Loucy (cell line): ENCODE data around the gene ACSF3.

Experiments
- H2AFZ ChIP-seq: fragments of 200-600 bp; sonication (generic); 2 replicates; pipeline ENCODE4 v1.6.0; 2016; ENCODE audit warnings: antibody characterized with exemption, mild to moderate bottlenecking, low read length, moderate library complexity
- H3F3A ChIP-seq: fragments of 200-600 bp; 2 replicates; pipeline ENCODE4 v1.6.0; 2016; ENCODE audit warnings: antibody characterized with exemption, low read depth, mild to moderate bottlenecking
- H3K27me3 ChIP-seq: fragments of 200-600 bp; sonication (generic); 2 replicates; pipeline ENCODE4 v1.6.1; 2014; ENCODE audit warnings: low read length, mild to moderate bottlenecking; ENCODE audit not compliant: insufficient read depth, poor library complexity, severe bottlenecking
- H3K36me3 ChIP-seq: fragments of 200-600 bp; sonication (generic); 2 replicates; pipeline ENCODE4 v1.6.1; 2016; ENCODE audit warnings: low read length; ENCODE audit not compliant: insufficient read depth
- H3K4me1 ChIP-seq: fragments of 200-600 bp; sonication (generic); 2 replicates; pipeline ENCODE4 v1.5.1; 2014; ENCODE audit warnings: low read length, mild to moderate bottlenecking; ENCODE audit not compliant: insufficient read depth, poor library complexity, severe bottlenecking
- H3K4me2 ChIP-seq: fragments of 200-600 bp; sonication (generic); 2 replicates; pipeline ENCODE4 v1.6.0; 2014; ENCODE audit warnings: antibody characterized with exemption, low read length, low read depth, mild to moderate bottlenecking; ENCODE audit not compliant: poor library complexity, severe bottlenecking
- H3K4me3 ChIP-seq: fragments of 200-600 bp; sonication (generic); 2 replicates; pipeline ENCODE4 v1.5.1; 2014; ENCODE audit warnings: low read length, mild to moderate bottlenecking, mixed read lengths; ENCODE audit not compliant: poor library complexity, severe bottlenecking
- H3K79me2 ChIP-seq: fragments of 200-600 bp; sonication (generic); 2 replicates; pipeline ENCODE4 v1.6.1; 2014; ENCODE audit warnings: low read length; ENCODE audit not compliant: insufficient read depth
- H3K9ac ChIP-seq: fragments of 200-600 bp; sonication (generic); 2 replicates; pipeline ENCODE4 v1.6.0; 2014; ENCODE audit warnings: mild to moderate bottlenecking, low read depth, low read length, moderate library complexity; ENCODE audit not compliant: poor library complexity, severe bottlenecking
- H3K9me2 ChIP-seq: fragments of 200-600 bp; sonication (generic); replicated peaks from 2 replicates; pipeline ENCODE4 v1.6.1; 2016; ENCODE audit warnings: low read depth, low read length, mixed read lengths
- H3K9me3 ChIP-seq: fragments of 200-600 bp; sonication (generic); 2 replicates; pipeline ENCODE4 v1.6.1; 2014; ENCODE audit warnings: mild to moderate bottlenecking, antibody characterized with exemption, low read length, low read depth; ENCODE audit not compliant: insufficient read depth
- H4K20me1 ChIP-seq: fragments of 200-600 bp; sonication (generic); 2 replicates; pipeline ENCODE4 v1.6.0; 2014; ENCODE audit warnings: antibody characterized with exemption, low read length, mild to moderate bottlenecking; ENCODE audit not compliant: insufficient read depth, poor library complexity, severe bottlenecking
- CTCF ChIP-seq: fragments of 200-600 bp; sonication (generic); conservative IDR thresholded peaks from 2 replicates; pipeline ENCODE4 v1.5.1; 2014; ENCODE audit warnings: mild to moderate bottlenecking, antibody characterized with exemption, low read length
- EZH2phosphoT487 ChIP-seq: fragments of 200-600 bp; IDR thresholded peaks from 2 replicates; pipeline ENCODE4 v1.6.1; 2018; ENCODE audit warnings: antibody characterized with exemption, mild to moderate bottlenecking, moderate library complexity, borderline replicate concordance

ACSF3 gene

DNA sequence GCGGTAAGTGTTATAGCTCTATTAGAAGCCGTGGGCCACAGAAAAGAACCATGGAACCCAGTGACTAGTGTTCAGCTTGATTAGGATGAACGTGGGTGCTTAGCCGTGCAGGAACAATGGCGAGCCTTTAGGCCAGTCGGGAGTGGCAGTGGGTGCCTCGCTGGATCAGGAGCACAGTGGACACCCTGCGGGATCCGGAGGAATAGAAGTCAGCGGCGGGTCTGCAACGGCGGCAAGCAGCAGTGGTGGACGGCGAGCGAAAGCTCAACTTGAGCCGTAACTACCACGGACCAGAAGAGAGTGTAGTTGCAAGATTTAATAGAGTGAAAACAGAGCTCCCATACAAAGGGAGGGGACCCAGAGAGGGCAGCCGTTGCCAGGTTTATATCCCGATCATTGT is 40.6 kb downstream of the ACSF3 start:
- TF ChIP-seq CTCF (no peak), EZH2phosphoT487 (no peak)
- Histone ChIP-seq H3K79me2 (no peaks in the 10 kb centered on the region), H3K4me3 (no peak overlapping the region), H3K4me2 (no peak overlapping the region), H3K9ac (no peak overlapping the region), H2AFZ (no peak overlapping the region), H3K36me3 (no peaks in the 10 kb centered on the region; the same call in 1 of the 2 replicates), H3K27me3 (no peaks in the 10 kb centered on the region), H3K9me3 (no peaks in the 10 kb centered on the region), H3K9me2 (no peaks in the 10 kb centered on the region), H3F3A (no peaks in the 10 kb centered on the region), H3K4me1 (no peaks in the 10 kb centered on the region), H4K20me1 (no peaks in the 10 kb centered on the region)

- Histone ChIP-seq H3F3A (no peaks in the 10 kb centered on the region), H3K79me2 (no peaks in the 10 kb centered on the region), H3K4me3 (no peak overlapping the region), H2AFZ (no peak overlapping the region), H4K20me1 (no peaks in the 10 kb centered on the region), H3K9me2 (no peaks in the 10 kb centered on the region), H3K36me3 (no peaks in the 10 kb centered on the region; the same call in 1 of the 2 replicates), H3K9me3 (no peaks in the 10 kb centered on the region), H3K4me2 (no peak overlapping the region), H3K4me1 (no peaks in the 10 kb centered on the region), H3K9ac (no peak overlapping the region), H3K27me3 (no peaks in the 10 kb centered on the region)
- TF ChIP-seq EZH2phosphoT487, result no peak
- no peak for TF ChIP-seq CTCF
These were observed 41.5 kb downstream of the ACSF3 start for GRCh38 chr16:89135166-89135565.

DNA sequence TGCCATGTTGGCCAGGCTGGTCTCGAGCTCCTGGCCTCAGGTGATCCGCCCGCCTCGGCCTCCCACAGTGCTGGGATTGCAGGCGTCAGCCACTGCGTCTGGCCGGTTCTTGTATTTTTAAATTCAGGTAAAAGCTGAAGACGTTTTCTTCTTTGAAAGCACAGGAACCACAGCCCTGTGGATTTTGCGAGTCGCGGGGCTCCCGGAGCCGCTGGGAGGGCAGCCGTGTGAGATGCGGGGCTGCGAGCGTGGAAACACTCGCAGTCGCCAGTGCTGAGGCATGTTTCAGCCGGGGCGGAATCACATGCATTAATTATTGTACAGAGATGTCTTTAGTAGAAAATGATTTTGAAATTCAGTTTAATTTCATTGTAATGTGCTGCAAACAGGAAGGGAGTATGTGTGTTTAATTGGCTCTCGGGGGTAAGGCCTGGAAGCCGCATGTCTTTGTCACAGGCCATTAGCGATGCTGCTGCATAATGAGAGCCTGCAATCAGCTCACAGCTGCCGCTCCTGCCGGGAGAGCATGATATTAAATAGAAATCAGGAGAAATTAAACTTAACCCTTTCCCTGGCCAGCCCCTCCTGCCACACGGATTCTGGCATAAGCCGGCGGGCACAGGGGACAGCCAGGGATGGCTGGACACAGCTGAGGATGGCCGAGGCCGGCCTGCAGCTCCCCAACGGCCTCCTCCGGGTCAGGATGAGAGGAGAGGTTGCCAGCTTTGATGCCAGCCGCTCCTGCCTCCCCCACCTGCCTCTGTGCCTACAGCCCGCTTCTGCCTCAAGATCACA is 42.5 kb downstream of the ACSF3 start:
- Histone ChIP-seq H3K79me2 (no peaks in the 10 kb centered on the region), H3K9me2 (no peaks in the 10 kb centered on the region), H3K9me3 (no peaks in the 10 kb centered on the region), H3K9ac (no peak overlapping the region), H3K4me2 (no peak overlapping the region), H3F3A (no peaks in the 10 kb centered on the region), H2AFZ (no peak overlapping the region), H4K20me1 (no peaks in the 10 kb centered on the region), H3K36me3 (no peaks in the 10 kb centered on the region; the same call in 1 of the 2 replicates), H3K27me3 (no peaks in the 10 kb centered on the region), H3K4me3 (no peak overlapping the region), H3K4me1 (no peaks in the 10 kb centered on the region)
- no peak for TF ChIP-seq CTCF
- TF ChIP-seq EZH2phosphoT487, result no peak
